A172 (cell line): ENCODE data around the gene C5AR1. TPM values are rescaled to one million over a fixed set of nuclear protein-coding genes. Genes with fewer than 3 reads are reported as not detected.
"Not testable (repeated sequence)": the region's sequence is repeated elsewhere in the genome, so short reads cannot be mapped to it uniquely, and the experiment has no call there.

Experiments used
- DNase-seq: peaks from one replicate; pipeline ENCODE4 v3.0.0-alpha.2; 2015; ENCODE audit warnings: low spot score
- total RNA-seq: library from RNA; depleted of rRNA; stranded (reverse); fragments of >200 nt; shearing (Covaris generic); gene quantifications from 2 replicates; pipeline ENCODE4 v1.2.3, GENCODE V29; 2014; rRNA removed

Gene C5AR1
- not detected in 2 replicates for total RNA-seq

DNA sequence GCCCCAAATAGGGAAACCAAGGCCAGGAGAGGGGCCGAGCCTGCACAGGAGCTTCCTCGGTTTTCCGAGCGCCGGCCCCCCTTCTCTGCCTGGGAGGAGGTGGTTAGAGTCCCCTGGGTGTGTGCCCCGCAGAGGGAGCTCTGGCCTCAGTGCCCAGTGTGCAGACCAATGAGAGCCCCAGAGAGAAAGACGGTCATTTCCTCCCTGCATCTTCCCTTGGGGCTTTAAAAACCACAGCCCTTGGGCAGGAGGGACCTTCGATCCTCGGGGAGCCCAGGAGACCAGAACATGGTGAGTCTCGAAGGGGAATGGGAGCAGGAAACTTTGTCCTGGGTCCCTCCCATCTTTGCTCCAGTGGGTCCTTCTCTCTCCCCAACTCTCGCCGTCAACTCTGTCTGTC is at the start of gene C5AR1:
Gene C5AR1 (plus strand): TSS at position 254 of the 400 bp plus-strand sequence. CDS start 35 bp downstream, at position 289.
- no peak for DNase-seq

DNA sequence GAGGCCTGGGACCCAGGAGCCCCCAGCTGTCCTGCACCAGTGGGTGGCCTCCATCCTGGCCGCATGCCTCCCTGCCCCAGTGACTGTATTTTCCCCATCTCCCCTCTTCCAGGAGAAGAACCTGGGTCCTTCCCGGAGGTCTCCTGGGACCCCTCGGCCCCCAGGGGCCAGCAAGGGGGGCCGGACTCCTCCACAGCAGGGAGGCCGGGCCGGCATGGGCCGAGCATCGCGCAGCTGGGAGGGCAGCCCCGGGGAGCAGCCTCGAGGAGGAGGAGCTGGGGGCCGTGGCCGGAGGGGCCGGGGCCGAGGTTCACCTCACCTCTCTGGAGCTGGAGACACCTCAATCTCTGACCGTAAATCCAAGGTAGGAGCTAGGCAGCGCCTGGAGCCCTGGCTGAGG is 49.2 kb upstream of the C5AR1 start:
- no peak for DNase-seq

DNA sequence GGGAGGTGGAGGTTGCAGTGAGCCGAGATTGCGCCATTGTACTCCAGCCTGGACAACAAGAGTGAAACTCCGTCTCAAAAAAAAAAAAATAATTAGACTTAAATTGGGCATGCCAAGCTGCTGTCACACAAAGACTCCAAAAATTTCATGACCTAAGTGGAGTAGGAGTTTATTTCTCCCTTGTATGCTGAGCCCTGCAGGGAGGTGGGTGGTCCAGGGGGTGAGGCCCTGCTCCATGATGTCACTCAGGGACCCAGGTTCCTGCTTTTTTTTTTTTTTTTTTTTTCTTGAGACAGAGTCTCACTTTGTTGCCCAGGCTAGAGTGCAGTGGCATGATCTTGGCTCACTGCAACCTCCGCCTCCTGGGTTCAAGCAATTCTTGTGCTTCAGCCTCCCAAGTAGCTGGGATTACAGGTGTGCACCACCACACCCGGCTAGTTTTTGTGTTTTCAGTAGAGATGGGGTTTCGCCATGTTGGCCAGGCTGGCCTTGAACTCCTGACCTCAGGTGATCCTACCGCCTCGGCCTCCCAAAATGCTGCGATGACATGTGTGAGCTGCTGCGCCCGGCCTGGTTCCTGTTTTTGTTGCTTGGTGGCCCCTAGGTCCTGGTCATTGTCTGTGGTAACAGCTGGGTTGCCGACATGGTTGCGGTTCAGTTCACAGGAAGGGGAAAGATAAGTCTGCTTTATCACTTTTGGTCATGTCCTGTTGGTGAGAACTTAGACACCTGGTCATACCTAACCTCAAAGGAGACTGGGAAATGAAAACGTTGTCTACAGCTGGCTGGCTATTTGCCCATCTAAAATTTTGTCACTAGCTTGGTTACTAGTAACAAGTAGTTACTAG is 47.5 kb upstream of the C5AR1 start:
- DNase-seq = not testable (repeated sequence)

DNA sequence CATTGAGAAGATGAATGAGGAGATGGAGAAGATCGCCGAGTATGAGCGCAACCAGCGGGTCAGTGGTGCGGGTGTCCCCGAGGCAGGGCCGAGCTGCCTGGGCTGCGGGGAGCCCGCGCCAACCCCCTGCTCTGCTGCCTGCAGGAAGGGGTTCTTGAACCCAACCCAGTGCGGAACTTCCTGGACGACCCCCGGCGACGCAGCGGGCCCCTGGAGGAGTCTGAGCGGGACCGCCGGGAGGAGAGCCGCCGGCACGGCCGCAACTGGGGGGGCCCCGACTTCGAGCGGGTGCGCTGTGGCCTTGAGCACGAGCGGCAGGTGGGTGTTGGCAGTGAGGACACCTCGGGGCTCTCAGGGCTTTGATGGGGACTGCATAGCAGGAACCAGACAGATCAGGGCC is 45.0 kb upstream of the C5AR1 start:
- no peak for DNase-seq

DNA sequence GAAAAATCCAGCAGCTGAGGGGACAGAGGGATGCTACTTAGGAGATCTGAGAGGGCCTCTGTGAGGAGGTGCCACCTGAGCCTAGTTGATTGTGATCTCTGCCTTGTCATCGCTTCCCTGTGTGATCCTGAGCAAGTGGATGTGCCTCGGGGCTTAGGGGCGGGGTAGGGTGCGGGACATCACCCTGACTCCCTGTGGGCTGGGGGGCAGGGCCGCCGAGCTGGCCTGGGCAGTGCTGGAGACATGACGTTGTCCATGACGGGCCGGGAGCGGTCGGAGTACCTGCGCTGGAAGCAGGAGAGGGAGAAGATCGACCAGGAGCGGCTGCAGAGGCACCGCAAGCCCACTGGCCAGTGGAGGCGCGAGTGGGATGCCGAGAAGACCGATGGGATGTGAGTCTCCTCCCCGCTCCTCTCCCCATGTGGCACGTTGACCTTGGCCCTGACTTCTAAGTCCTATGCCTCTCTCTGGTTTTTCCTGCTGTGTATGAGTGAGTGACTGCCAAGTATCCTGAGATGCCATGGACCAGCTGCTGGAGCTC is 43.2 kb upstream of the C5AR1 start:
- no peak for DNase-seq

DNA sequence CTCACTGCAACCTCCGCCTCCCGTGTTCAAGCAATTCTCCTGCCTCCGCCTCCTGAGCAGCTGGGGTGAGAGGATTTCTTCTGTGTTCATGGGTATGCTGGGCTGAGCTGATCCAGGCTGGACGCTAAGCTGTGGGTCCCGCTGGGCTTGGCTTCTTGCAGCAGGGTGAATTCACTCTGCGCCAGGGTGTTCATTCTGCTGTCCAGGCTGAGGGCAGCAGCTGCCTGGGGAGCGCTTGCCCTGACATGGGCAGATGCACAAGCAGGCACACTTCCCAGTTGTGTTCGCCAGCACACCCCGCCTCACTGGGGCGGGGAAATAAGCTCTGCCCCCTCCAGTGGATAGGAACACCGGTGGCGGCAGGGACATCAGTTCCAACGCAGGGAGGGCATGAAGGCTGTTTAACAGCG is 42.3 kb upstream of the C5AR1 start:
- DNase-seq = no peak

DNA sequence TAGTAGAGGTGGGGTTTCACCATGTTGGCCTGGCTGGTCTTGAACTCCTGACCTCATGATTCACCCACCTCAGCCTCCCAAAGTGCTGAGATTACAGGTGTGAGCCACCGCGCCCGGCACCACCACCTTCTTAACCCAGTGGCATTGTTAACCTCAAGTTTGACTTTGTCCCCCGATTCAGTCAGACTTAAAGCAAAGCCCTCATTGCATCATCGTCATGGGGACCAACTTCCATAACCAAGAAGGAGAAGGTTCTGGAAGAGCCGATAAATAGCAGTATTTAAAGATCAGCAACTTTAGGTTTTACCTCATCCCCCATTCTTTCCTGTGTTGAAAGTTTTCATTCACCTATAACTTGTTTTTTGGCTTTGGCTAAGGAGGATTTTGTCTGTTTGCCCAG is 41.6 kb upstream of the C5AR1 start:
- DNase-seq = no peak

DNA sequence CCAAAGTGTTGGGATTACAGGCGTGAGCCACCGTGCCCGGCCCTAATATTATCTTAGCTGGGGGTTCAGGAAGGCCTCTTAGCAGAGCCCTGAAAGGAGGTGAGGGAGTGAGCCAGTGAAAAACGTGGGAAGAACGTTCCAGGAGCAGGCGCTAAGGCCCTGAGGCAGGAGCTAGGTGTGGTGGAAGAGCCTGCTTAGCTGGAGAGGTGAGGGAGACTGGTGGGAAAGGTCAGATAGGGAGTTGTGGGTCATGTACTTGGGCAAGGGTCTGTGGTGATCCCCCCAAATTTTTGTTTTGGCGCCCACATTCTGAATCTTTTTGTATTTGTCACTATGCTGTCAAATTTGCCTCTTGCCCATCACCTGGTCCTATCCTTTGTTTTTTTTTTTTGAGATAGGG is 40.1 kb upstream of the C5AR1 start:
- DNase-seq = no peak

DNA sequence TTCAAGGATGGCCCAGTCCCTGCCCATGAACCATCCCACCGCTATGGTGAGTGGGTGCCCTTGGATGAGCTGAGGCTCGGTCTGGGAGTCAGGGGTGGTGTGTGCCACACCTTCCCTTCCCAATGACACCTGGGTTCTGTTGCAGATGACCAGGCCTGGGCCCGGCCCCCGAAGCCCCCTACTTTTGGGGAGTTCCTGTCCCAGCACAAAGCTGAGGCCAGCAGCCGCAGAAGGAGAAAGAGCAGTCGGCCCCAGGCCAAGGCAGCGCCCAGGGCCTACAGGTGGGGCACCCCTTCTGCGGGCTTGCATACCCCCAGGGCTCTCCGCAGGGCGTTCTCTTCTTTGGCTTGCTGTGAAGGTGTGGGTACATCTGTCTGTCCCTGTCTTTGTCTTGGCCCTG is 39.3 kb upstream of the C5AR1 start:
- DNase-seq = no peak

DNA sequence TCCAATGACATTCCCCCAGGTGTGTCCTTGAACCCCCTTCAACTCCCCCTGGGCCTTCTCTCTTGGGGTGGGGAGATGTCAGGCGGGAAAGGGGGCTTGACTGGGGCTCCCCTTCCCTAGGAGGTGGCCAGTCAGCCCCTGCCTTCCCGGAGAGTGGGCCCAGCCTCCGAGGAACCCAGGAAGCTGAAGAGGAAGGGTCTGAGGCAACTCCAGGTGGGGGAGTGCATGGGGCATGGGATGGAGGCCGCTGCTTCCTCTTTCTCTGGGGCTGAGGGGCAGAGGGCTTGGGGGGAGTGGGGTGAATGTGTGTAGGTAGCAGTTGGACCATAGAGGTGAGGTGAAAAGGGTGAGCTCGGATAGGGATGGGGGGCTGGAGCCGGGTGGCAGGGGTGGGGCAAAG is 37.7 kb upstream of the C5AR1 start:
- no peak for DNase-seq

DNA sequence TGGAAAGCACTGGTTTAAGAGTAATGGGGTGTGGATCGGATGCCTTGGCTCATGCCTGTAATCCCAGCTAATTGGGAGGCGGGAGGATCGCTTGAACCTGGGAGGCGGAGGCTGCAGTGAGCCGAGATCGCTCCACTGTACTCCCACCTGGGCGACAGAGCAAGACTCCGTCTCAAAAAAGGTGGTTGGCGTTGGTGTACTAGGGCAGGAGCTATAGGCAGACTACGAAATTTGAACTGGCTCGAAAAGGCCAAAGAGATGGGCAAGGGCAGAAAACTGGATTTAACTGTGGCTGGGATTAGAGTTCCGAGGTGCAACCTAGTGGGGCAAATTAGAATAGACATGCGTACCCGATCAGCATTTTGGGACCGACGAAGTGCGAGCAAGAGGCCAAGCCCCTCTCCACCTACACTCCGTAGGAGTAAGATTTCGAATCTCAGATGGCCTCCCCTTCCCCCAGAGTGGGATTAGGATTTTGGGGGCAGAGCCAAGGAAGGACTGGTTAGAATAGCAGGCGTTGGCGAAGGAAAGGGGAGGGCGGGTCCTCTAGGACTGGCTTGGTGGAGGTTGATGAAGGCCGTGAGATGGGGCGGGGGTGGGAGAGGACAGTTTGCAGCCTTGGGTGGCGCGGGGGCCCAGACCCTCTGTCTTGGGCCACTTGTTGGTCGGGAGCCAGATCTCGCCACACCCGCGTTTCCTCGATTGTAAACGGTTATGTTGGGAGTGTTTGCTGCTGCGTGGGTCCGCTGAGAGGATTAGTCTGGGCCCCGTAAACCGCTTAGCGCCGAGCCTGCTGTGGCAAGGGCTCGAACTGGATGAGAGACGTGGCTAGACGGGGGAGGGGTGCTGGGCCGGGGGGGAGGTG is 37.0 kb upstream of the C5AR1 start:
- peak; percentile 25 for DNase-seq

DNA sequence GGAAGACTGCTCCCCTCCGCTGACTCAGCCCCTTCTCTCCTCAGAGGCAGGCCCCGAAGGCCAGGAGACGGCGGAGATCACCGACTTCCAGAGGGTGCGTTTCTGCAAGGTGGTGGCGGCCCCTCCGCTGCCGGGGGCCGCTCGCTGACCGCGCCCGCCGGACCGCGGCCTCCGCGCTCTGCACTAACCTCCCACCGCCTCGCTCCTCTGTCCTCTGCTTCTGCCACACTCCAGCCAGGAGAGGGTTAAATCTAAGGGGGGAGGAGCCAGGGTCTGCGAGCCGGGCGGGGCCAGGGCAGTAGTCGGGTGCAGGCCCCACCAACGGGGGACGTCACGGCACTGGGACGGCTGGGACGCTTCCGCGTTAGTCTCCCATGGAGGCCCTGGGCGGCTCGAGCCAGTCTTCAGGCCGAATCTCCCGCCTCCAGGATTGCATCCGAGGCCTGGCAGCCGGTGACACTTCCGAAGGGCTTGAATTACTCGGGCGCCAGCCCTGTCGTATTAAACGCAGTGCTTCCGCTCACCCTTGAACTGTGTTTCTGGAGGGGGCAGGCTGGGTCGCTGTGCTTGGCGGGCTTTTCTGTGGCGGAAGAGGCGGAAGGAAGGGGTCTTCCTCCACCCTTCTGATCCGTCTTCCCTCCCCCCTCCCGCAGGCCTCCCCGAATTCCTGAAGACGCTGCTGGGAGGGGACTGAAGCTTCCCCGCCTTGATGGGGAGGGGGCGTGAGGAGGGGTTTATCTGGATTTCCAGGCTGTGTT is 36.2 kb upstream of the C5AR1 start:
- DNase-seq = peak; percentile 65

DNA sequence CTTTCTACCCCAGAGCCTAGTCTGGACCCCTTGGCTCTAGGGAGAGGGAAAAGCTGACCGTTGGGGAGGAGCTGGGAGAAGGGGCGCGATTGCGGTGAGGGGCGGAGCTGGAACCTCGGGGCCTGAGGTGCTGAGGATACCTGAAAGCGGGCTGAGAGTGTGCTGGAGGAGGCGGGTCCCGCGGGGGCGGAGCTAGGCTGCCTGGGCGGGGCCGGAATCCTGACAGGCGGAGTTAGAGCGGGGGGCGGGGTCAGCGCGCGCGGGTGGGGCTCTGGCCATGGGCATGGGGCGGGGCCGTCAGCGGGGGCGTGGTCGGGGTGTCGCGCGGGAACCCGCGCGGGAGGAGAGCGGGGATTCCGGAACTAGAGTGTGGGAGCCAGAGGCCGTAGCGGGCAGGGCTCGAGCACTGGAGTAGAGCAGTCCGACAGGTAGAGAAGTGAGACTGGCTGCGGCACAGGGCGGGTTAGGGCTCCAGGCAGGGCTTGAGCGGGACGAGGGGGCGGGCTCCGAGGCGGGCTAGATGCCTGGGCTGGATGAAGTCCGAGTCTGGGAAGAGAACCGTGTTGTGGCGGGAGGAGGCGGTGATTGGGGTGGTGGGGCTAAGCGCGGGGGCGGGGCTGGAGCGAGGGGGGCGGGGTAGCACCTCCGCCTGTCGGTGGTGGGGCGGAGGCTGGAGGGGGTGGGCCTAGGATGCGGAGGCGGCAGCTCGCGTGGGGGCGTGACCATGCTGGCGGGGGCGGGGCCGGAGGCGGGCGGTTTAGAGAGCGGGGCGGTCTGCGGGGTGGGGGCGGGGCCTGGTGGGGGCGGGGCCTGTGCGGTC is 35.4 kb upstream of the C5AR1 start, which contains the start of gene INAFM1:
Gene INAFM1 (plus strand): TSS at position 815 of the 820 bp plus-strand sequence. CDS start 35 bp downstream, outside the sequence.
- DNase-seq = peak; percentile 65

DNA sequence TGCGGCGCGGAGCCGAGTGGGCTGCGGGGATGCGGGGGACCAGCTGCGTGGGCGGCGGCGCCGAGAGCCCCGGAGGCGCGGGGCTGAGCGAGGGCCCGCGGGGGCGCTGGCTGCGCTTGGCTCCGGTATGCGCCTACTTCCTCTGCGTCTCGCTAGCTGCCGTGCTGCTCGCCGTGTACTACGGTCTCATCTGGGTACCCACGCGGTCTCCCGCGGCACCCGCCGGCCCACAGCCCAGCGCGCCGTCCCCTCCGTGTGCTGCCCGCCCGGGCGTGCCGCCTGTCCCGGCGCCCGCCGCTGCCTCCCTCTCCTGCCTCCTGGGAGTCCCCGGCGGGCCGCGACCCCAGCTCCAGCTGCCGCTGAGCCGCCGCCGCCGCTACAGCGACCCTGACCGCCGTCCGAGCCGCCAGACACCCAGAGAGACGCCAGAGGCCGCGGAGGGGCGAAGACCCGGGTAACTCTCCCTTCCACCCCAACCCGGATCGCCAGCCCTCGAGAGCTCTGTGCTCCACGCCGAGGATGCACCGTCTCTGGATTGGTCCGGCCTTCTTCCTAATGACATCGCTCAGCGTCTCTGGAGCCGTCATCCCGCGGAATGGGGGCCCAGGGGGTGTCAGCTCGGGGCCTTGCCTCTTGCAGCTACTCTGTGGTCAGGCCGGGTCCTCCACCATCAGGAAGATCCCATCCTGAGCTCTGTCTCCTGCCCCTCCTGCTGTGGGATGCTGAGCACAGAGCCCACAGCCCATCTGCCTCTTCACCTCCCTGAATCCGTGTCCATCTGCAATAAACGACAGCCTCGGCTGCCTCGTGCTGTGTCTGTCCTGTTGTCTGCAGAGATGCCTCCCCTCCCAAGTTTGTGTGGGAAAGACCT is 34.5 kb upstream of the C5AR1 start:
- DNase-seq = no peak

DNA sequence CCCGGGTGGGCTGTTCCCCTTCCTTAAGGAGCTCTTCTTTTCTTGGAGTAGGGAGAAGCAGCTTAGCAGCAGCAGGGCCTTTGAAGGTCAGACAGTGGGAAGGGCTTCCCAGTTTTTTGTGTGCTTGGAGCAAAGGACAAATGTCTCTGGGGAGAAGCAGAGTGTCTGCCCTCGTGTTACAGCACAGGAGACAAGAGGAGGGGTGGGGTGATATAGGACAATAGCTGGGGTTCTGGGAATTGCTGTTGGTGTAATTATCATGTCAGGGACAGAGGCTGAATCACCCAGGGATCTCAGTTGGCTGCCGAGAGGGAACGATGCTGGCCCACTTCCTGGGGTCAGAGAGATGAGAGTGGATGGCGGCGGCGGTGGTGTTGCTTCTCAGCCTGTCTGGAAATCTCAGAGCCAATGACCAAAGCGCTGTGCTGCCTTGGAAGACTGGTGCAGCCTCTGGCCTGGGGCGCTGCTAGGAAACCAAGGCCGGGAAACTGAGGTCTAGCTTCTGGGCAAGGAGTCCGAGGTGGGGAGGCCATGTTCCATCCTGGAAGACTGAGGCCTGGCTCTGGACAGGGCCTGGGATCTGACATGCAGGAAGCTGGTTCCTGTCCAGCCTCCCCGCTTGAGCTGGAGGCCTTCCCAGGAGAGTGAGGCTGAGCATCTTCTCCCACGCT is 33.7 kb upstream of the C5AR1 start:
- DNase-seq = no peak

DNA sequence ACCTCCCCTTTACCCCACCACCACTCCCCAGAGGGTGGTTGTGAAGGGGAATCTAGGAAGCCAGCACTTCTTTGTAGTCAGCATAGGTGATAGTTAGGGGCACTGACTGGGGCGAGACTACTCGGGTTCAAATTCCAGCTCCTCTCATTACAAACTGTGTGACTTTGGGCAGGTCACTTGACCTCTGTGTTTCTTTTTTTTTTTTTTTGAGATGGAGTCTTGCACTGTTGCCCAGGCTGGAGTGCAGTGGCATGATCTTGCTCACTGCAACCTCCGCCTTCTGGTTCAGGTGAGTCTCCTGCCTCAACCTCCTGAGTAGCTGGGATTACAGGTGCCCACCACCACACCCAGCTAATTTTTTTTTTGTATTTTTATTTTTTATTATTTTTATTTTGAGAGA is 33.1 kb upstream of the C5AR1 start:
- not testable (repeated sequence) for DNase-seq

DNA sequence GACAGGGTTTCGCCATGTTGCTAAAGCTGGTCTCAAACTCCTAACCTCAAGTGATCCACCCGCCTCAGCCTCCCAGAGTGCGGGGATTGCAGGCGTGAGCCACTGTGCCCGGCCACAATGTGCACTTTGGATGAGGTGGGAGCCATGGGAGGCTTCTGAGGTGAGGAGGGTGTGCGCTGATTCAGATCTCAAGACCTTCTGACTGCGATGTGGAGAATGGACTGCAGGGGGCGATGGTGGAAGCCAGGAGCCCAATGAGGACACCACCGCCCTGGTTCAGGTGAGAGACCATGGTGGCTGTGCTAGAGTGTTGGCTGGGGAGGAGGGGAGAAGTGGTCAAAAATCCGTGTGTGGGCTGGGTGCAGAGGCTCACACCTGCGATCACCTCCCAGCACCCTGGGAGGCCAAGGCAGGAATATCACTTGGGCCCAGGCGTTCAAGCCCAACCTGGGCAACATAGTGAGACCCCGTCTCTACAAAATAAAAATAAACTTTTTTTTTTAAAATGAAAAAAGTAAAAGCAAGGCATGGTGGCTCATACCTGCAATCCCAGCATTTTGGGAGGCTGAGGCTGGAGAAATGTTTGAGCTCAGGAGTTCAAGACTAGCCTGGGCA is 29.4 kb upstream of the C5AR1 start:
- no peak for DNase-seq

DNA sequence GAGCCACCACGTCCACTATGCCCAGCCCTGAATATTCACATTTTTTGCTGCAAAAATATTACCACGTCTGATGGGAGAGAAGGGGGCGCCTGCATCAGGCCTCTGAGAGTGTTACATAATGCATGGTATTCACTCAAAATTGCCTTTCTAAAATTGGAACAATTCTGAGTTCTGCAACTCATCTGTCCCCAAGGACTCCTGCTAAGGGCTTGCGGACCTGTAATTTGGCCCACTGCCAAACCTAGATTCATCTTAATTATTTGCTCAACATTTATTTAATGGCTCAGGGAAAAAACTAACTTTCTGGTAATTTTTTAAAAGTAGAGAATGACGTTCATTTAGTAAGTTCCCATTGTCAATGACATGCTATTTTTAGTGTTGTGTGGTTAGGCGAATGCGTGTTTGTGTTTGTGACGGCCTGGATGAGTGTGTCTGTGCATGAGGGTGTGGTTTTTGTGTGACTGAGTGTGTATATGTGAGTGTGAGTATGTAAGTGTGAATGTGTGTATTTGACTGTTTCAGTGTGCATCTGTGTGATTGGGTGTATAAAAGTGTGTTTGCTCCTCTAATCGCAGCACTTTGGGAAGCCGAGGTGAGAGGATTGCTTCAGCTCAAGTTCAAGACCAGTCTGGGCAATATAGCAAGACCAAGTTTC is 26.1 kb upstream of the C5AR1 start:
- no peak for DNase-seq
